BE2C (cell line): ENCODE results near the gene ZNF12.

Experiments used
- DNase-seq: peaks from one replicate; pipeline ENCODE4 v3.0.0-alpha.2; 2020
- H3K27me3 ChIP-seq: fragments of 250-450 bp; sonication (Bioruptor Pico); 2 replicates; pipeline ENCODE4 v1.5.1; 2020; ENCODE audit warnings: mild to moderate bottlenecking
- H3K36me3 ChIP-seq: fragments of 250-450 bp; sonication (Bioruptor Pico); 2 replicates; pipeline ENCODE4 v1.5.1; 2020; ENCODE audit warnings: mild to moderate bottlenecking
- H3K4me1 ChIP-seq: fragments of 250-450 bp; sonication (Bioruptor Pico); 2 replicates; pipeline ENCODE4 v1.5.1; 2020
- H3K4me3 ChIP-seq: 2 replicates; pipeline ENCODE4 v1.5.1; 2011; ENCODE audit warnings: low read depth, low read length
- H3K9me3 ChIP-seq: fragments of 250-450 bp; sonication (Bioruptor Pico); 2 replicates; pipeline ENCODE4 v1.5.1; 2020
- TF ChIP-seq, protein P1 (sequence below): IDR thresholded peaks from 2 replicates; pipeline ENCODE4 v1.5.1; 2012; ENCODE audit warnings: mild to moderate bottlenecking, low read depth, low read length

ZNF12 gene

GRCh38 chr7:6650521-6651011 is 56.2 kb downstream of the ZNF12 start:
- no peak for DNase-seq
- Histone ChIP-seq H3K27me3 (no peaks in the 10 kb centered on the region), H3K4me1 (no peaks in the 10 kb centered on the region), H3K9me3 (no peaks in the 10 kb centered on the region; the same call in 1 of the 2 replicates), H3K4me3 (no peak overlapping the region), H3K36me3 (peaks cover 75% of the 10 kb centered on the region)
- TF ChIP-seq, protein P1, sequence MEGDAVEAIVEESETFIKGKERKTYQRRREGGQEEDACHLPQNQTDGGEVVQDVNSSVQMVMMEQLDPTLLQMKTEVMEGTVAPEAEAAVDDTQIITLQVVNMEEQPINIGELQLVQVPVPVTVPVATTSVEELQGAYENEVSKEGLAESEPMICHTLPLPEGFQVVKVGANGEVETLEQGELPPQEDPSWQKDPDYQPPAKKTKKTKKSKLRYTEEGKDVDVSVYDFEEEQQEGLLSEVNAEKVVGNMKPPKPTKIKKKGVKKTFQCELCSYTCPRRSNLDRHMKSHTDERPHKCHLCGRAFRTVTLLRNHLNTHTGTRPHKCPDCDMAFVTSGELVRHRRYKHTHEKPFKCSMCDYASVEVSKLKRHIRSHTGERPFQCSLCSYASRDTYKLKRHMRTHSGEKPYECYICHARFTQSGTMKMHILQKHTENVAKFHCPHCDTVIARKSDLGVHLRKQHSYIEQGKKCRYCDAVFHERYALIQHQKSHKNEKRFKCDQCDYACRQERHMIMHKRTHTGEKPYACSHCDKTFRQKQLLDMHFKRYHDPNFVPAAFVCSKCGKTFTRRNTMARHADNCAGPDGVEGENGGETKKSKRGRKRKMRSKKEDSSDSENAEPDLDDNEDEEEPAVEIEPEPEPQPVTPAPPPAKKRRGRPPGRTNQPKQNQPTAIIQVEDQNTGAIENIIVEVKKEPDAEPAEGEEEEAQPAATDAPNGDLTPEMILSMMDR = no peak

GRCh38 chr7:6650086-6650485 is 56.7 kb downstream of the ZNF12 start:
- TF ChIP-seq, protein P1 = no peak
- peaks cover 78% of the 10 kb centered on the region for H3K36me3 ChIP-seq
- no peak for DNase-seq
- no peaks in the 10 kb centered on the region for H3K4me1 ChIP-seq
- H3K27me3 ChIP-seq = no peaks in the 10 kb centered on the region
- no peak overlapping the region for H3K4me3 ChIP-seq
- H3K9me3 ChIP-seq = no peaks in the 10 kb centered on the region; the same call in 1 of the 2 replicates

DNA sequence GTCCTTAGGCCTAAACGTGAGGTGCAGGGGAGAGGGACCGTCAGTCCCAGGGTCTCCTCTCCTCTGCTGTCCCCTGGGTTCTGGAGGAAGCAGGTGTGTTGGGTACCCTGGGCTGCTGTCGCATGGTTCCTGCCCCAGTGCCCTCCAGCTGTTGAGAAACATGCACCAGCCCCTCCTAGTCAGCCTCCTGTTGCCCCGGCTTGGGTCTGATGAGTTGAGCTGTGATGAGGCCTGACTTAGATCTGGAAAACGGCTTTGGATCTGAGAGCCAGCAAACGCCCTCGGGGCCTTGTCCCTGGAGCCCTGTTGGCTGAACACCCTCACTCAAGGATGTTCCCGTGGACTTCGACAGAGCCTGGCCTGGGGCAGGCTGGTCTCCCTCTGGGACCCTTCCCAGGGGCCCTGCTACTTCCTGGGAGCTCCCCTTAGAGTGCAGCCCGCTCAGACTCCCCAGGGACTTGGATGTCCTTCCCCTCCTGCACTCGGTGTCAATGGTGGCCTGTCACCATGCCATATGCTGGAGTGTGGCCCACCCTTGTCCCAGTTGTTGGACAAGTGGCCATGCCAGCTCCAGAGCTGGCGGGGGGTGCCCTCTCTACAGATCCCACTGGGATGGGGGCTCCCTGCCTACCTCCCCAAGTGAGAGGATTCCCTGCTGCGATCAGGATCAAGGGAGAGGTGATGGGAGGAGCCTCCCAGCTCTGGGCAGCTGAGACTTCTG is 57.3 kb downstream of the ZNF12 start:
- Histone ChIP-seq H3K9me3 (no peaks in the 10 kb centered on the region; the same call in 1 of the 2 replicates), H3K36me3 (peaks cover 78% of the 10 kb centered on the region), H3K4me1 (no peaks in the 10 kb centered on the region)

DNA sequence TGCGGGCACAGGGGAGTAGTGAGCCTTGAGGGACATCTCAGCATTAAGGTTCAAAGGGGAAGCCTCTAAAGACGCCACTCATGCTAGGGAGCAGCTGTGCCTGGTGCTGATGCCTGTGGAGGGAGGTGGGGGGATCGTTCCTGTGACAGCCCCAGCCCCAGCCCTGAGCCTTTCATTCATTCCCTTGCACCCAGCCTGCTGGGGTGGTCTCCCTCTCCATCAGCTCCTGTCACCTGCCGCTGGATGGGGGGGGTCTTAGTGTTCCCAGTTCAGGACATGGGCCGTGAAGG is 58.0 kb downstream of the ZNF12 start:
- Histone ChIP-seq H3K27me3 (no peaks in the 10 kb centered on the region), H3K4me3 (no peak overlapping the region), H3K9me3 (no peaks in the 10 kb centered on the region; the same call in 1 of the 2 replicates), H3K4me1 (no peaks in the 10 kb centered on the region), H3K36me3 (peaks cover 80% of the 10 kb centered on the region)
- no peak for DNase-seq
- TF ChIP-seq, protein P1 = no peak

More for the DNA sequence above, 57.3 kb downstream of the ZNF12 start:
- no peak overlapping the region for H3K4me3 ChIP-seq
- H3K27me3 ChIP-seq = no peaks in the 10 kb centered on the region
- TF ChIP-seq, protein P1 = no peak
- DNase-seq = no peak

GRCh38 chr7:6648066-6648814 is 58.5 kb downstream of the ZNF12 start:
- Histone ChIP-seq H3K27me3 (no peaks in the 10 kb centered on the region), H3K4me3 (no peak overlapping the region), H3K9me3 (no peaks in the 10 kb centered on the region; the same call in 1 of the 2 replicates), H3K4me1 (no peaks in the 10 kb centered on the region), H3K36me3 (peaks cover 85% of the 10 kb centered on the region)
- DNase-seq = no peak
- TF ChIP-seq, protein P1 = no peak

- TF ChIP-seq, protein P1 = no peak
- Histone ChIP-seq H3K4me3 (no peak overlapping the region), H3K27me3 (no peaks in the 10 kb centered on the region), H3K4me1 (no peaks in the 10 kb centered on the region), H3K36me3 (peaks cover 90% of the 10 kb centered on the region), H3K9me3 (no peaks in the 10 kb centered on the region; the same call in 1 of the 2 replicates)
- no peak for DNase-seq
These were observed 59.2 kb downstream of the ZNF12 start for GRCh38 chr7:6647541-6647940.
